ENCODE results near the gene FMOD. TPM values are rescaled to one million over a fixed set of nuclear protein-coding genes. Genes with fewer than 3 reads are reported as not detected.
A peak's percentile ranks its signal among the peaks of the same experiment; 100 is the strongest.

Gene FMOD
- total RNA-seq, 1 donor from 2014 or later: 2.5 TPM

DNA sequence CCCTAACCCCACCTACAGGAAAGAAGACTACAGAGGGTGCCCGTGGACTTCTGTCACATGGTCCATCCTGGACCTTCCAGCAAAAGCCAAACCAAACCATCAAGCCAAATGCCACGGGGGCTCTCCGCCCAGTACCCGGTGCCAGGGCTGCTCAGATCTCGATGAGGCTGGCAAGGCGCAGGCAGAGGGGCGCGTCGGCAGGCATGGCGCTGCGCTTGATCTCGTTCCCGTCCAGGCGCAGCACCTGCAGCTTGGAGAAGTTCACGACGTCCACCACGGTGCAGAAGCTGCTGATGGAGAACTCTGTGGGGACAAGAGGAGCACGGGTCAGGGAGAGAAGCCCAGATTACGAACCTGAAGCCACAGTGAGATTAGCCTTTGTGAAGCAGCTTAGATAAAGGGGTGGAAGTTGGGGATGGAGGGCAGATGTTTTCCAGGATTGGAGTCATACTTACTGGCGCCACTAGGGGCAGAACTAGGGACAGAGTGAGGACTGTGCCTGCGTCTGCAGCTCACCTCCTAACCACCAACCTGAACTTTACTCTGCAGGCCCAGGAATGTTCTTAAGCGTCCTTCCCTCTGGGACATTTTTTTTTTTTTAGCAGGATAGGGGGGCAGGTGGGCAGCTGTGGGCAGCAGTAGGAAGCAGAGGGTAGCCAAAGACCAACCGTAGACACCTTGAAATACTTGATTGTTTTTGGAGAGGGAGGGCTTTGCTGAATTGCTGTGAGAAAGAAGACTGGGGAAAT, 8.6 kb downstream of the FMOD start:
- H3K27ac Mint-ChIP-seq: no peak overlapping the region
- peaks cover 30% of the 10 kb centered on the region for H3K27me3 Mint-ChIP-seq
- no peaks in the 10 kb centered on the region for H3K9me3 Mint-ChIP-seq (ENCODE audit: low read depth)
- H3K36me3 Mint-ChIP-seq (ENCODE audit: insufficient read depth): no peaks in the 10 kb centered on the region
- H3K4me3 Mint-ChIP-seq (ENCODE audit: low read depth): no peak overlapping the region
- H3K4me1 Mint-ChIP-seq (ENCODE audit: low read depth): peaks cover 15% of the 10 kb centered on the region
- peak; percentile 75 for TF ChIP-seq CTCF (IDR thresholded peaks at IDR 0.05; ENCODE audit: unreplicated experiment)
- peak; percentile 49 for DNase-seq (ENCODE audit: low spot score, unreplicated experiment)

DNA sequence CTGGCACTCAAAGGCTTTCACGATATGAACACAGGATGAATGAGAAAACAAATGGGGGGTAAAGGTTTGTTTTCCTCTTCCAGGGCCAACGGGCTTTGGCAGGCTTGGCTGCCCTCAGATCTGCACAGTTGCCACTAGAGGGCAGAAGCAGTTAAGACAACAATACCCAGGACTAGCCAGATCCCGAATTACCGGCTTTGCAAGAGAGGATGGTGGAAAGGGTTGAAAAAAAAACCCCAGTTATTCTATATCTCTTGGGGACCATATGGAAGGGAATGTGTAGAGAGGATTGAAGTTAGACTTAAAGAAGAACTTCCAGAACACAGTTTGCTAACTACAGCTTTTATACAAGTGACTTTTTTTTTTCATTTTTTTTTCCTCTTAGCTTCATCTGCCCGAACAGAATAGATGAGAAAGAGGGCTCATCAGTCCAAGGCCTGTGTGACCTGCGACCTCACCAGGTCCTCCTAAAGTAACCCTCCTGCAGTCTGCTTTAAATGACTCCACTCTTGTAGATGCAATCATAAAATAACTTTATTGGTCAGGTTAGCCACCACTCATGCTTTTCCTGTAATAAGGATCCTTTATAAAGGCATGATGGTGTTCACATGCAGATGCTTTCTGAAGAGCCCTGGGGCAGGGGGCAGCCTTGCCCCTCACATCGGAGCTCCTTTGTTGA, 10.7 kb downstream of the FMOD start:
- Mint-ChIP-seq H3K4me3 (ENCODE audit: low read depth) (no peak overlapping the region), H3K27ac (no peak overlapping the region), H3K9me3 (ENCODE audit: low read depth) (no peaks in the 10 kb centered on the region), H3K27me3 (peaks cover 20% of the 10 kb centered on the region), H3K4me1 (ENCODE audit: low read depth) (peaks cover 30% of the 10 kb centered on the region), H3K36me3 (ENCODE audit: insufficient read depth) (no peaks in the 10 kb centered on the region)
- DNase-seq (ENCODE audit: low spot score, unreplicated experiment): peak; percentile 60
- TF ChIP-seq CTCF (IDR thresholded peaks at IDR 0.05; ENCODE audit: unreplicated experiment): peak; percentile 93

- TF ChIP-seq CTCF (IDR thresholded peaks at IDR 0.05; ENCODE audit: unreplicated experiment): peak; percentile 86
- Mint-ChIP-seq H3K27ac (no peak overlapping the region), H3K27me3 (peaks cover 11% of the 10 kb centered on the region)
Measured at GRCh38 chr1:203338335-203339036, 12.4 kb downstream of the FMOD start.

DNA sequence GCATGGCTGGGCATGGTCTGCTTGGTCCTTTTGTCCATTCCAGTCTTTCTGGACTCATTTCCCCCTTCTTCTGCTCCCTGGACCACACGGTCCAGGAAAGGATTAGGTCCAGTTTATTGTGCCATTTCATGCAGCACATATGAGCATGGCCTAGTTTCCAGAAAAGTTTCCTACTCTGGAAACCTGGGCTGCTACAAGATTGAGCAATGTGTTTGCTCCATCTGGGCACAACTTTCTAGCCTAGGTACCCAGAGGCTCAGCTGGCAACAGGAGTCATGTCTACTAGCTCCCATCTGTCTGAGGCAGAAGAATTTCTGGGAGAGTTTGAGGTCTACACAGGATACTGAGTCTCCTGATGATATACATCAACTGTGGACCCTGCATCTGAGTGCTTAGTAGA, 14.8 kb downstream of the FMOD start:
- H3K4me3 Mint-ChIP-seq (ENCODE audit: low read depth): no peak overlapping the region
- H3K27ac Mint-ChIP-seq: peak overlapping the region; percentile 90
- no peak for TF ChIP-seq CTCF (IDR thresholded peaks at IDR 0.05; ENCODE audit: unreplicated experiment)
- no peaks in the 10 kb centered on the region for H3K36me3 Mint-ChIP-seq (ENCODE audit: insufficient read depth)
- peaks cover 5% of the 10 kb centered on the region for H3K27me3 Mint-ChIP-seq
- DNase-seq (ENCODE audit: low spot score, unreplicated experiment): no peak
- peaks cover 26% of the 10 kb centered on the region for H3K4me1 Mint-ChIP-seq (ENCODE audit: low read depth)
- H3K9me3 Mint-ChIP-seq (ENCODE audit: low read depth): no peaks in the 10 kb centered on the region

More at GRCh38 chr1:203338335-203339036, 12.4 kb downstream of the FMOD start:
- H3K4me3 Mint-ChIP-seq (ENCODE audit: low read depth): no peak overlapping the region
- peaks cover 30% of the 10 kb centered on the region for H3K4me1 Mint-ChIP-seq (ENCODE audit: low read depth)
- H3K9me3 Mint-ChIP-seq (ENCODE audit: low read depth): no peaks in the 10 kb centered on the region
- no peaks in the 10 kb centered on the region for H3K36me3 Mint-ChIP-seq (ENCODE audit: insufficient read depth)
- DNase-seq (ENCODE audit: low spot score, unreplicated experiment): peak; percentile 30

DNA sequence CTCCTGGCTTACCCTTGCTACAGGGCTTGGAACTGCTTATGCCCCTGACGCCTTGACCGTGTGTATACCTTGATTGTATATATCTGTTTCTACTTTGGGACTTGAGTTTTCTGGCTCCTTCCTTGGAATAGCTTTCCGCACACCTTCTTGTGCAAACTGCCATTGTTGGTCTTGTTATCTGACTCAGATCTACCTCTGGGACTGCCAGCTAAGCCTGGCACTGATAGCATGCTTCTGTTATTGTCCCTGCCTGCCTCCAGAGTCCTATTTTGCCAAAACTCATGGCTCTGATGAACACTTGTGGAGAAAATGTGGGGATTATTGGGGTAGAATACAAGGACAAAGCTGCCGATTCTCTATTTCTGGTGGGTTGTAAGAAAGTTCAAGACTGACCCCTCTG, 15.4 kb downstream of the FMOD start:
- Mint-ChIP-seq H3K4me1 (ENCODE audit: low read depth) (peaks cover 26% of the 10 kb centered on the region), H3K9me3 (ENCODE audit: low read depth) (no peaks in the 10 kb centered on the region), H3K4me3 (ENCODE audit: low read depth) (no peak overlapping the region), H3K36me3 (ENCODE audit: insufficient read depth) (no peaks in the 10 kb centered on the region), H3K27ac (peak overlapping the region; percentile 90), H3K27me3 (peaks cover 5% of the 10 kb centered on the region)
- DNase-seq (ENCODE audit: low spot score, unreplicated experiment): no peak
- no peak for TF ChIP-seq CTCF (IDR thresholded peaks at IDR 0.05; ENCODE audit: unreplicated experiment)

Measured in progenitor cell of endocrine pancreas (in vitro differentiated cells).